Stimulated activated CD4-positive, alpha-beta T cell treated with anti-CD3 and anti-CD28 coated beads, Interleukin-1b, Interleukin-23, amount 100 ng/mL, for 1 hour (primary cell): ENCODE results near the gene TMA7B.

Experiments
- DNase-seq, 2 donors: peaks; one replicate each; pipeline ENCODE4 v3.0.0-alpha.2; 2020; ENCODE audit warnings: low read depth in 2 of 2

Gene TMA7B

GRCh38 chr22:40001800-40002577 lies 41.8 kb downstream of the TMA7B start:
- DNase-seq = no peak

GRCh38 chr22:40002935-40003715 lies 42.9 kb downstream of the TMA7B start:
- no peak for DNase-seq

GRCh38 chr22:40004836-40005235 lies 44.6 kb downstream of the TMA7B start:
- no peak for DNase-seq

GRCh38 chr22:40006641-40007040 lies 46.4 kb downstream of the TMA7B start:
- no peak for DNase-seq

- DNase-seq = no peak
Measured at GRCh38 chr22:40007853-40008710, 47.9 kb downstream of the TMA7B start.

GRCh38 chr22:40008726-40009291 lies 48.6 kb downstream of the TMA7B start:
- DNase-seq = no peak

- no peak for DNase-seq
Measured at GRCh38 chr22:40009292-40009774, 49.1 kb downstream of the TMA7B start.

GRCh38 chr22:40009951-40010671 lies 49.9 kb downstream of the TMA7B start:
- DNase-seq = no peak

- DNase-seq = no peak
Measured at GRCh38 chr22:40010746-40011145, 50.5 kb downstream of the TMA7B start.
